Activated CD4-positive, alpha-beta memory T cell treated with anti-CD3 and anti-CD28 coated beads, Interleukin-2, amount 10 ng/mL, durations not matched to agents 7 days and 5 days (primary cell): ENCODE measurements around the gene PSMD9. TPM values are rescaled to one million over a fixed set of nuclear protein-coding genes. Genes with fewer than 3 reads are reported as not detected.

ENCODE experiments used
- total RNA-seq, 2 experiments: library from RNA; stranded (reverse); gene quantifications; one replicate each; pipeline ENCODE4 v1.2.3, GENCODE V29; 2021

The PSMD9 gene
- total RNA-seq, 2 experiments from 2014 or later, result 56.3 to 59.7 TPM

Other genes starting within 250 kb of the PSMD9 start
- gene MORN3, start 219.1 kb upstream of the PSMD9 start, total RNA-seq, result 1 to 10 TPM; 3.6 to 4.2 TPM
- 1 to 10 TPM; 5.1 to 5.8 TPM for gene TMEM120B, start 176.0 kb upstream of the PSMD9 start, total RNA-seq
- 100 to 1,000 TPM; 157 to 163 TPM for gene RHOF, start 95.1 kb upstream of the PSMD9 start, total RNA-seq
- gene SETD1B, start 84.8 kb upstream of the PSMD9 start, total RNA-seq, result 10 to 100 TPM; 26.5 to 26.9 TPM
- not detected for gene HPD, start 29.9 kb upstream of the PSMD9 start, total RNA-seq
- 1 to 10 TPM; 1.9 to 2.2 TPM for gene CFAP251, start 29.8 kb downstream of the PSMD9 start, total RNA-seq
- 1 to 10 TPM; 3.7 to 4.2 TPM for gene BCL7A, start 133.1 kb downstream of the PSMD9 start, total RNA-seq
- 10 to 100 TPM; 26.0 to 29.6 TPM for gene MLXIP, start 190.0 kb downstream of the PSMD9 start, total RNA-seq